ENCODE measurements around the gene ATM. TPM values are rescaled to one million over a fixed set of nuclear protein-coding genes. Genes with fewer than 3 reads are reported as not detected.

Gene ATM
- total RNA-seq, 4 donors from 2014 or later, result 31.7 to 135 (median 88.5) TPM

GRCh38 chr11:108207683-108208060 is 15.2 kb upstream of the ATM start:
- H3K4me3 ChIP-seq, result no peak overlapping the region
- in situ Hi-C loops (cut with MboI; ENCODE audit: low pct_ligation_motif_present in 1 of 4, low pct_unique_long_range_greater_than_20kb in 1 of 4, low sequenced_read_pairs in 3 of 4) (loop anchor here in 1 of 4 donors (25.0 kb wide), 1 partner anchor 455 kb away; the partner anchor contains the start of gene DDX10), intact Hi-C loops (cut with DNase I; ENCODE audit: low total_unique reads) (no loop called here)
- H3K4me1 ChIP-seq, result no peaks in the 10 kb centered on the region
- no peaks in the 10 kb centered on the region for H3K27me3 ChIP-seq
- peaks cover 0 to 4% of the 10 kb centered on the region in 2 donors for H3K9me3 ChIP-seq
- peaks cover 0 to 38% (median 14%) of the 10 kb centered on the region in 4 donors for H3K36me3 ChIP-seq
- no peak for DNase-seq
- no peak overlapping the region for H3K27ac ChIP-seq
- WGBS, 2 donors (ENCODE audit: low coverage in 1 of 2), result 98 to 100% methylated on average over 1 to 3 of the region's 6 CpGs
- TF ChIP-seq CTCF (IDR thresholded peaks at IDR 0.05) (no peak), EP300 (IDR thresholded peaks at IDR 0.05; ENCODE audit: low read depth) (no peak), POLR2A (IDR thresholded peaks at IDR 0.05) (no peak), POLR2AphosphoS5 (IDR thresholded peaks at IDR 0.05) (no peak)

- Histone ChIP-seq H3K4me3 (no peak overlapping the region), H3K9me3 (no peaks in the 10 kb centered on the region), H3K4me1 (no peaks in the 10 kb centered on the region), H3K27me3 (no peaks in the 10 kb centered on the region), H3K36me3 (peaks cover 0 to 38% (median 14%) of the 10 kb centered on the region in 4 donors), H3K27ac (no peak overlapping the region)
- in situ Hi-C loops (cut with MboI; ENCODE audit: low pct_ligation_motif_present in 1 of 4, low pct_unique_long_range_greater_than_20kb in 1 of 4, low sequenced_read_pairs in 3 of 4) (loop anchor here in 1 of 4 donors (25.0 kb wide), 1 partner anchor 452 kb away; the partner anchor contains the start of gene DDX10), intact Hi-C loops (cut with DNase I; ENCODE audit: low total_unique reads) (no loop called here)
- TF ChIP-seq POLR2A (IDR thresholded peaks at IDR 0.05), result no peak
- TF ChIP-seq CTCF (IDR thresholded peaks at IDR 0.05), result no peak
- no peak for TF ChIP-seq EP300 (IDR thresholded peaks at IDR 0.05; ENCODE audit: low read depth)
- no peak for TF ChIP-seq POLR2AphosphoS5 (IDR thresholded peaks at IDR 0.05)
- no peak for DNase-seq
- WGBS, 2 donors (ENCODE audit: low coverage in 1 of 2), result 67 to 78% methylated on average over 1 of the region's 1 CpG
Observed at GRCh38 chr11:108210441-108210840, 12.4 kb upstream of the ATM start.

DNA sequence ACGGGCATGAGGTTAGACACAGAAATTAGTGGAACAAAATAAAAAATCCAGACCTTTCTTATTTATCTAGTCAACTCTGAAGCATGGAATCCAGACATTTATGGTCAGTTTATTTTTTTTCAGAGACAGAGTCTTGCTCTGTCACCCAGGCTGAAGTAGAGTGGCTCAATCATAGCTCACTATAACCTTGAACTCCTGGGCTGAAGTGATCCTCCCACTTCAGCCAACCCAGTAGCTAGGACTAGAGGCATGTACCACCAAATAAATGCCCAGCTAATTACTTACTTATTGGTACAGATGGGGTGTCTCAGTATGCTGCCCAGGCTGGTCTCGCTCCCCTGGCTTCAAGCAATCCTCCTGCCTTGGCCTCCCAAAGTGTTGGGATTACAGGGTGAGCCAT is 9.1 kb upstream of the ATM start:
- Histone ChIP-seq H3K36me3 (peaks cover 0 to 13% (median 4%) of the 10 kb centered on the region in 4 donors), H3K9me3 (no peaks in the 10 kb centered on the region), H3K27ac (no peak overlapping the region), H3K4me3 (no peak overlapping the region), H3K4me1 (peaks cover 0 to 8% (median 0%) of the 10 kb centered on the region in 4 donors), H3K27me3 (no peaks in the 10 kb centered on the region)
- intact Hi-C loops (cut with DNase I; ENCODE audit: low total_unique reads), result no loop called here
- 75 to 84% methylated on average over 2 of the region's 2 CpGs for WGBS, 2 donors (ENCODE audit: low coverage in 1 of 2)
- in situ Hi-C loops (cut with MboI; ENCODE audit: low pct_ligation_motif_present in 1 of 4, low pct_unique_long_range_greater_than_20kb in 1 of 4, low sequenced_read_pairs in 3 of 4), result loop anchor here in 1 of 4 donors (25.0 kb wide), 1 partner anchor 449 kb away; the partner anchor contains the start of gene DDX10
- no peak for DNase-seq
- TF ChIP-seq POLR2A (IDR thresholded peaks at IDR 0.05) (no peak), POLR2AphosphoS5 (IDR thresholded peaks at IDR 0.05) (no peak), EP300 (IDR thresholded peaks at IDR 0.05; ENCODE audit: low read depth) (no peak), CTCF (IDR thresholded peaks at IDR 0.05) (no peak)

DNA sequence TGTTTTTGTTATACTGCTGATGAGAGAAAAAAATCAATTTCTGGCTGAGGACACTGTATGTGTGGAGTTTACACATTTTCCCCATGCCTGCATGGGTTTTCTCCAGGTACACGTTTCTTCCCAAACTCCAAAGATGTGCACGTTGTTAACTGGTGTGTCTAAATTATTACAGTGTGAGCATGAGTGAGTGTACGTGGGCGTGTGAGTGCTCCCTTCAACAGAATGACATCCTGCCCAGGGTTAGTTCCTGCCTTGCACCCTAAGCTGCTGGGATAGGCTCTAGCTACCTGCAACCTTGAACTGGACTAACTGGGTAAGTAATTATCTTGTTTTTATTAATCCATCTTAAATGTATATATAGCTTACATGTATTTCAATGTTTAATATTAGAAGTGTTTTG is 5.9 kb upstream of the ATM start:
- no peak overlapping the region for H3K4me3 ChIP-seq
- H3K36me3 ChIP-seq, result no peaks in the 10 kb centered on the region
- no peaks in the 10 kb centered on the region for H3K9me3 ChIP-seq
- in situ Hi-C loops (cut with MboI; ENCODE audit: low pct_ligation_motif_present in 1 of 4, low pct_unique_long_range_greater_than_20kb in 1 of 4, low sequenced_read_pairs in 3 of 4) (loop anchor here in 1 of 4 donors (25.0 kb wide), 1 partner anchor 445 kb away; the partner anchor contains the start of gene DDX10), intact Hi-C loops (cut with DNase I; ENCODE audit: low total_unique reads) (no loop called here)
- TF ChIP-seq POLR2AphosphoS5 (IDR thresholded peaks at IDR 0.05) (no peak), EP300 (IDR thresholded peaks at IDR 0.05; ENCODE audit: low read depth) (no peak), POLR2A (IDR thresholded peaks at IDR 0.05) (no peak), CTCF (IDR thresholded peaks at IDR 0.05) (no peak)
- H3K4me1 ChIP-seq, result peaks cover 0 to 31% (median 16%) of the 10 kb centered on the region in 4 donors
- H3K27me3 ChIP-seq, result no peaks in the 10 kb centered on the region
- DNase-seq, result no peak
- WGBS, 2 donors (ENCODE audit: low coverage in 1 of 2), result 52 to 68% methylated on average over 4 of the region's 4 CpGs
- H3K27ac ChIP-seq, result no peak overlapping the region
